IMR-90 (cell line): ENCODE results near the gene APPBP2. TPM values are rescaled to one million over a fixed set of nuclear protein-coding genes. Genes with fewer than 3 reads are reported as not detected.
A peak's percentile ranks its signal among the peaks of the same experiment; 100 is the strongest.

Experiments used
- ATAC-seq: fragments of 200-7000 bp; cut with Tn5 transposase; 2 replicates; pipeline ENCODE4 v1.9.1; 2020; ENCODE audit warnings: low read depth, mild to moderate bottlenecking, moderate library complexity
- BruUV-seq: library from RNA; stranded (reverse); fragments of 400-500 nt; replicated peaks from 2 replicates; lab custom pipeline; 2021; lab: Mats Ljungman, UMichigan
- CTCF ChIA-PET: fragments of 300-600 bp; formaldehyde crosslinking; extraction: SDS; loops from one replicate; lab custom pipeline; 2021; ENCODE audit warnings: antibody characterized with exemption; lab: Yijun Ruan, JAX
- POLR2A ChIA-PET: fragments of 300-600 bp; sonication (Branson Sonifier 250); formaldehyde crosslinking; loops from one replicate; lab custom pipeline; 2022; ENCODE audit warnings: antibody characterized with exemption; ENCODE audit not compliant: unreplicated experiment; lab: Charles Lee
- DNase-seq: peaks from one replicate; pipeline ENCODE4 v3.0.0; 2013
- H2AFZ ChIP-seq: replicated peaks from 2 replicates; pipeline ENCODE3; 2013; ENCODE audit warnings: low read length, mild to moderate bottlenecking; ENCODE audit not compliant: poor library complexity
- H2AK5ac ChIP-seq: 2 replicates; pipeline ENCODE4 v1.6.1; 2013; ENCODE audit warnings: low read depth, low read length, inconsistent platforms
- H2AK9ac ChIP-seq: replicated peaks from 2 replicates; pipeline ENCODE3; 2013; ENCODE audit warnings: mild to moderate bottlenecking, low read depth, low read length, moderate library complexity; ENCODE audit not compliant: poor library complexity
- H2BK120ac ChIP-seq: 2 replicates; pipeline ENCODE4 v1.6.1; 2013; ENCODE audit warnings: low read depth, low read length, inconsistent platforms
- H2BK15ac ChIP-seq: 3 replicates; pipeline ENCODE4 v1.6.1; 2013; ENCODE audit warnings: low read depth, low read length, inconsistent platforms
- H2BK20ac ChIP-seq: 2 replicates; pipeline ENCODE4 v1.6.1; 2013; ENCODE audit warnings: low read depth, mild to moderate bottlenecking, inconsistent platforms, low read length, moderate library complexity
- H2BK5ac ChIP-seq: 2 replicates; pipeline ENCODE4 v1.6.1; 2013; ENCODE audit warnings: mild to moderate bottlenecking, low read depth, low read length, inconsistent platforms; ENCODE audit not compliant: poor library complexity, severe bottlenecking
- H3K14ac ChIP-seq: replicated peaks from 2 replicates; pipeline ENCODE4 v1.6.1; 2013; ENCODE audit warnings: low read depth, low read length, inconsistent platforms
- H3K18ac ChIP-seq: 2 replicates; pipeline ENCODE4 v1.6.1; 2013; ENCODE audit warnings: low read depth, low read length, control low read depth
- H3K23ac ChIP-seq: 2 replicates; pipeline ENCODE4 v1.6.1; 2013; ENCODE audit warnings: low read depth, low read length, inconsistent platforms
- H3K27ac ChIP-seq: 2 replicates; pipeline ENCODE4 v1.5.1; 2013; ENCODE audit warnings: mild to moderate bottlenecking, control low read depth, low read length; ENCODE audit not compliant: insufficient read depth
- H3K27me3 ChIP-seq: 2 replicates; pipeline ENCODE4 v1.6.1; 2013; ENCODE audit warnings: low read length; ENCODE audit not compliant: control insufficient read depth, insufficient read depth
- H3K36me3 ChIP-seq: 2 replicates; pipeline ENCODE4 v1.6.1; 2013; ENCODE audit warnings: low read length, mixed read lengths; ENCODE audit not compliant: control insufficient read depth, insufficient read depth
- H3K4ac ChIP-seq: 2 replicates; pipeline ENCODE4 v1.6.1; 2013; ENCODE audit warnings: low read depth, low read length, inconsistent platforms
- H3K4me1 ChIP-seq: 2 replicates; pipeline ENCODE4 v1.6.1; 2013; ENCODE audit warnings: low read length, mixed read lengths; ENCODE audit not compliant: control insufficient read depth, insufficient read depth
- H3K4me2 ChIP-seq: 2 replicates; pipeline ENCODE4 v1.6.1; 2013; ENCODE audit warnings: low read depth, mild to moderate bottlenecking, control low read depth, low read length, moderate library complexity
- H3K4me3 ChIP-seq: 2 replicates; pipeline ENCODE4 v1.5.1; 2013; ENCODE audit warnings: low read depth, mild to moderate bottlenecking, control low read depth, low read length, moderate library complexity; ENCODE audit not compliant: insufficient read depth
- H3K56ac ChIP-seq: 2 replicates; pipeline ENCODE4 v1.6.1; 2013; ENCODE audit warnings: low read length, inconsistent platforms; ENCODE audit not compliant: insufficient read depth; ENCODE audit errors: extremely low read depth
- H3K79me1 ChIP-seq, 2 experiments: 2 replicates each; pipeline ENCODE4 v1.6.1; 2013; ENCODE audit warnings: low read length in 2 of 2, inconsistent platforms in 1 of 2, low read depth in 1 of 2
- H3K9ac ChIP-seq: 2 replicates; pipeline ENCODE4 v1.6.1; 2013; ENCODE audit warnings: low read depth, low read length, control low read depth
- H3K9me1 ChIP-seq: 2 replicates; pipeline ENCODE4 v1.6.1; 2013; ENCODE audit warnings: low read length, inconsistent platforms; ENCODE audit not compliant: insufficient read depth
- H3K9me3 ChIP-seq: 2 replicates; pipeline ENCODE4 v1.6.1; 2013; ENCODE audit warnings: low read length; ENCODE audit not compliant: control insufficient read depth, insufficient read depth
- H4K20me1 ChIP-seq: 2 replicates; pipeline ENCODE4 v1.6.1; 2013; ENCODE audit warnings: low read length, inconsistent platforms; ENCODE audit not compliant: insufficient read depth
- H4K5ac ChIP-seq: 2 replicates; pipeline ENCODE4 v1.6.1; 2013; ENCODE audit warnings: mild to moderate bottlenecking, low read depth, low read length, control low read depth
- H4K8ac ChIP-seq, 2 experiments: 2 replicates each; pipeline ENCODE4 v1.6.1; 2013; ENCODE audit warnings: low read depth in 2 of 2, low read length in 2 of 2, control low read depth in 1 of 2, inconsistent platforms in 1 of 2
- H4K91ac ChIP-seq: 2 replicates; pipeline ENCODE4 v1.6.1; 2013; ENCODE audit warnings: low read depth, low read length, inconsistent platforms; ENCODE audit not compliant: insufficient read depth
- BHLHE40 ChIP-seq: fragments of 150-350 bp; IDR thresholded peaks from 2 replicates; pipeline ENCODE4 v1.6.1; 2016; ENCODE audit warnings: mild to moderate bottlenecking, low read depth, low read length
- CEBPB ChIP-seq: IDR thresholded peaks from 2 replicates; pipeline ENCODE4 v1.6.1; 2012; ENCODE audit warnings: low read depth, low read length, improper control_type of control experiment
- CHD1 ChIP-seq: IDR thresholded peaks from 2 replicates; pipeline ENCODE4 v1.6.1; 2012; ENCODE audit warnings: low read depth, low read length, improper control_type of control experiment
- FOS ChIP-seq: fragments of 150-350 bp; IDR thresholded peaks from 2 replicates; pipeline ENCODE4 v1.6.1; 2016; ENCODE audit warnings: low read depth, low read length
- MAFK ChIP-seq: IDR thresholded peaks from 2 replicates; pipeline ENCODE4 v1.6.1; 2012; ENCODE audit warnings: low read depth, low read length, improper control_type of control experiment
- MAZ ChIP-seq: IDR thresholded peaks from 2 replicates; pipeline ENCODE4 v1.6.1; 2012; ENCODE audit warnings: low read depth, mild to moderate bottlenecking, low read length, improper control_type of control experiment, moderate library complexity, borderline replicate concordance
- MXI1 ChIP-seq: IDR thresholded peaks from 2 replicates; pipeline ENCODE4 v1.6.1; 2012; ENCODE audit warnings: low read depth, mild to moderate bottlenecking, low read length, moderate library complexity, borderline replicate concordance
- NFE2L2 ChIP-seq: fragments of 150-350 bp; IDR thresholded peaks from 2 replicates; pipeline ENCODE4 v1.6.1; 2016; ENCODE audit warnings: low read depth, mild to moderate bottlenecking, low read length
- POLR2A ChIP-seq: IDR thresholded peaks from 2 replicates; pipeline ENCODE4 v1.6.1; 2012; ENCODE audit warnings: mild to moderate bottlenecking, low read depth, low read length
- RAD21 ChIP-seq: IDR thresholded peaks from 2 replicates; pipeline ENCODE4 v1.6.1; 2012; ENCODE audit warnings: low read length, improper control_type of control experiment
- RCOR1 ChIP-seq: IDR thresholded peaks from 2 replicates; pipeline ENCODE4 v1.6.1; 2012; ENCODE audit warnings: mild to moderate bottlenecking, low read length, improper control_type of control experiment; ENCODE audit not compliant: insufficient replicate concordance
- RFX5 ChIP-seq: IDR thresholded peaks from 2 replicates; pipeline ENCODE4 v1.8.0; 2012; ENCODE audit warnings: low read depth, mild to moderate bottlenecking, low read length, moderate library complexity
- SMC3 ChIP-seq: fragments of 150-350 bp; IDR thresholded peaks from 2 replicates; pipeline ENCODE4 v1.6.1; 2016; ENCODE audit warnings: low read depth, mild to moderate bottlenecking, antibody characterized with exemption, low read length, moderate library complexity
- WGBS, 2 experiments: methylation state at CpG; one replicate each; pipeline versions ENCODE4 v1.1.5 to v1.1.7; 2013; ENCODE audit warnings: missing lambda C conversion rate in 2 of 2; ENCODE audit not compliant: insufficient read length in 1 of 2; ENCODE audit errors: extremely low coverage in 2 of 2; 5-methylcytosine and 5-hydroxymethylcytosine counted together
- dilution Hi-C: fragments of 300-500 bp; cut with HindIII; formaldehyde crosslinking; loops from one replicate; pipeline ENCODE4 v1.14.3; 2018; ENCODE audit warnings: low sequenced_read_pairs; ENCODE audit not compliant: unreplicated experiment
- in situ Hi-C: fragments of 300-500 bp; cut with MboI; formaldehyde crosslinking; loops from 3 replicates; pipeline ENCODE4 v1.14.3; 2019; ENCODE audit warnings: low sequenced_read_pairs, inconsistent platforms, mixed read lengths
- intact Hi-C: fragments of 100-400 bp; cut with micrococcal nuclease; formaldehyde crosslinking; loops from 2 replicates; pipeline ENCODE4 v1.10.0; 2022
- polyA plus RNA-seq, 3 experiments: library from polyadenylated mRNA; depleted of rRNA; stranded (reverse); fragments of >200 nt; gene quantifications; 2 replicates each; pipeline ENCODE4 v1.2.3, GENCODE V29; 2012; ENCODE audit warnings: low replicate concordance in 1 of 3
- total RNA-seq: library from RNA; depleted of rRNA; stranded (reverse); fragments of >200 nt; gene quantifications from 2 replicates; pipeline ENCODE4 v1.2.3, GENCODE V29; 2012
- TF ChIP-seq, protein P1 (sequence below): fragments of 150-350 bp; IDR thresholded peaks from 2 replicates; pipeline ENCODE4 v1.6.1; 2016; ENCODE audit warnings: low read depth, mild to moderate bottlenecking, low read length, moderate library complexity, borderline replicate concordance
- TF ChIP-seq, protein P2 (sequence below): fragments of 150-350 bp; IDR thresholded peaks from 2 replicates; pipeline ENCODE4 v1.6.1; 2017; ENCODE audit warnings: mild to moderate bottlenecking, antibody characterized with exemption, low read length, low read depth

The APPBP2 gene
- total and polyA plus RNA-seq, 2 of the 4 experiments (the other 2 are of a cell fraction) = 12.3 to 93.9 TPM

DNA sequence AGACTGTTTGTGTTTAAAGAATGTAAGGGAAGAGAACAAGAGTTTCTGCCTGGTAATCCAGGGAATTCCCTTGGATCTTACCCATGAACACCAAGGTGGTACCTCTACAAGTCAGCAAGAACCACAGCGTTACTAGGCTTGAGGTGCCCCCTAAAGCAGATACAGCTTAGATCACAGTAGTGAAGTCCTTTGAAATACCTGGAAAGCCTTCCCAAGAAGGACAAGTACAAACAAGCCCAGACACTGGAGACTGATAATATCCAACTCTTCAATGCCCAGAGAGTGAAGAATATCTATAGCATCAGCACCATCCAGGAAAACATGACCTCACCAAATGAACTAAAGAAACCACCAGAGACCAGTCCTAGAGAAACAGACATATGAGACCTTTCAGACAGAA, 3.8 kb upstream of the APPBP2 start:
- Histone ChIP-seq H2BK20ac (peak overlapping the region; percentile 43; the same call in 1 of the 2 replicates), H4K8ac (peak overlapping the region in 1 of 2 experiments; percentile 85; a peak in 2 of 4 replicates), H3K79me1 (peaks cover 0 to 29% of the 10 kb centered on the region in 2 experiments; a peak in 2 of 4 replicates), H3K14ac (no peak overlapping the region), H2AFZ (no peak overlapping the region), H3K9me3 (no peaks in the 10 kb centered on the region), H2AK5ac (no peak overlapping the region), H3K4me2 (no peak overlapping the region), H3K18ac (peak overlapping the region; percentile 84; the same call in 1 of the 2 replicates), H3K27ac (no peak overlapping the region), H2BK5ac (peak overlapping the region; percentile 45), H3K4me1 (peaks cover 12% of the 10 kb centered on the region), H3K4me3 (no peak overlapping the region), H4K5ac (peak overlapping the region; percentile 81; the same call in 1 of the 2 replicates), H4K20me1 (peaks cover 14% of the 10 kb centered on the region), H3K36me3 (no peaks in the 10 kb centered on the region), H3K27me3 (no peaks in the 10 kb centered on the region), H3K9me1 (0 out of 2 replicates have a peak, but pooled peaks cover 3% of the 10 kb centered on the region), H3K9ac (no peak overlapping the region), H4K91ac (0 out of 2 replicates have a peak overlapping the region, but pooled peaks have one; percentile 6), H2BK15ac (peak overlapping the region; percentile 52; the same call in 1 of the 3 replicates), H3K4ac (peak overlapping the region; percentile 28; the same call in 1 of the 2 replicates), H2AK9ac (peak overlapping the region; percentile 38), H3K23ac (peak overlapping the region; percentile 10; the same call in 1 of the 2 replicates), H3K56ac (no peak overlapping the region), H2BK120ac (peak overlapping the region; percentile 76; the same call in 1 of the 2 replicates)
- CTCF ChIA-PET = interaction anchor here (0.6 kb wide), 1 partner anchor 321 kb away, joined by 3 read pairs; no protein-coding TSS in a partner anchor
- intact Hi-C loops = loop anchor here (5.0 kb wide), 1 partner anchor 107 kb away; no protein-coding TSS in a partner anchor
- dilution Hi-C loops = no loop called here
- in situ Hi-C loops = loop anchor here (10.0 kb wide), 1 partner anchor 105 kb away; no protein-coding TSS in a partner anchor
- DNase-seq = peak; percentile 26
- WGBS, 2 experiments = no CpG with 5 or more reads among the region's 1 CpG
- ATAC-seq = no peak
- no TSS peak for BruUV-seq
- POLR2A ChIA-PET = no interaction called here
- TF ChIP-seq, protein P1, sequence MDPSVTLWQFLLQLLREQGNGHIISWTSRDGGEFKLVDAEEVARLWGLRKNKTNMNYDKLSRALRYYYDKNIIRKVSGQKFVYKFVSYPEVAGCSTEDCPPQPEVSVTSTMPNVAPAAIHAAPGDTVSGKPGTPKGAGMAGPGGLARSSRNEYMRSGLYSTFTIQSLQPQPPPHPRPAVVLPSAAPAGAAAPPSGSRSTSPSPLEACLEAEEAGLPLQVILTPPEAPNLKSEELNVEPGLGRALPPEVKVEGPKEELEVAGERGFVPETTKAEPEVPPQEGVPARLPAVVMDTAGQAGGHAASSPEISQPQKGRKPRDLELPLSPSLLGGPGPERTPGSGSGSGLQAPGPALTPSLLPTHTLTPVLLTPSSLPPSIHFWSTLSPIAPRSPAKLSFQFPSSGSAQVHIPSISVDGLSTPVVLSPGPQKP = no peak
- TF ChIP-seq MAFK (no peak), FOS (no peak), RAD21 (no peak), CEBPB (no peak), POLR2A (no peak), RFX5 (no peak), RCOR1 (no peak), MXI1 (no peak), SMC3 (no peak), CHD1 (no peak), BHLHE40 (no peak), MAZ (no peak), NFE2L2 (no peak)
- TF ChIP-seq, protein P2, sequence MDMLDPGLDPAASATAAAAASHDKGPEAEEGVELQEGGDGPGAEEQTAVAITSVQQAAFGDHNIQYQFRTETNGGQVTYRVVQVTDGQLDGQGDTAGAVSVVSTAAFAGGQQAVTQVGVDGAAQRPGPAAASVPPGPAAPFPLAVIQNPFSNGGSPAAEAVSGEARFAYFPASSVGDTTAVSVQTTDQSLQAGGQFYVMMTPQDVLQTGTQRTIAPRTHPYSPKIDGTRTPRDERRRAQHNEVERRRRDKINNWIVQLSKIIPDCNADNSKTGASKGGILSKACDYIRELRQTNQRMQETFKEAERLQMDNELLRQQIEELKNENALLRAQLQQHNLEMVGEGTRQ = no peak
